Upper lobe of left lung (tissue), 6 donors: ENCODE measurements around the gene NKAIN2. TPM values are rescaled to one million over a fixed set of nuclear protein-coding genes. Genes with fewer than 3 reads are reported as not detected.

Experiments used
- ATAC-seq, 2 donors: fragments of 200-7000 bp; cut with Tn5 transposase; one replicate each; pipeline ENCODE4 v1.9.1; 2022; ENCODE audit warnings: mild to moderate bottlenecking in 2 of 2, moderate library complexity in 2 of 2; ENCODE audit not compliant: low FRiP score in 2 of 2
- DNase-seq, 2 donors: peaks; one replicate each; pipeline ENCODE4 v3.0.0-alpha.2; 2019 to 2020
- H3K27ac ChIP-seq, 4 donors: fragments of 200-600 bp; sonication (generic); one replicate each; pipeline ENCODE4 v1.5.1; 2016 to 2019
- H3K27me3 ChIP-seq, 4 donors: fragments of 200-600 bp; sonication (generic); one replicate each; pipeline ENCODE4 v1.5.1; 2017 to 2019
- H3K36me3 ChIP-seq, 4 donors: fragments of 200-600 bp; sonication (generic); one replicate each; pipeline ENCODE4 v1.5.1; 2016 to 2019
- H3K4me1 ChIP-seq, 4 donors: fragments of 200-600 bp; sonication (generic); one replicate each; pipeline ENCODE4 v1.5.1; 2018 to 2019
- H3K4me3 ChIP-seq, 4 donors: fragments of 200-600 bp; sonication (generic); one replicate each; pipeline ENCODE4 v1.5.1; 2017 to 2019; ENCODE audit warnings: mild to moderate bottlenecking in 2 of 4, moderate library complexity in 1 of 4
- H3K9me3 ChIP-seq, 4 donors: fragments of 200-600 bp; sonication (generic); one replicate each; pipeline ENCODE4 v1.5.1; 2018 to 2019
- EP300 ChIP-seq, 4 donors: sonication (generic); formaldehyde crosslinking; IDR thresholded peaks; one replicate each; pipeline ENCODE4 v1.5.1; 2017; ENCODE audit warnings: antibody characterized with exemption in 4 of 4, control low read depth in 2 of 4
- POLR2A ChIP-seq, 4 donors: fragments of 450-650 bp; IDR thresholded peaks; one replicate each; pipeline ENCODE4 v1.5.1; 2016 to 2017; ENCODE audit warnings: antibody characterized with exemption in 4 of 4, mild to moderate bottlenecking in 2 of 4
- POLR2AphosphoS5 ChIP-seq, 2 donors: sonication (generic); formaldehyde crosslinking; IDR thresholded peaks; one replicate each; pipeline ENCODE4 v1.5.1; 2017; ENCODE audit warnings: antibody characterized with exemption in 2 of 2
- WGBS, 2 donors: methylation state at CpG; one replicate each; pipeline ENCODE4 v1.1.5; 2017 to 2018; 5-methylcytosine and 5-hydroxymethylcytosine counted together
- total RNA-seq, 6 donors: library from RNA; depleted of rRNA in 4 of 6; stranded (reverse); fragments of >200 nt in 4 of 6; gene quantifications; one replicate each; pipeline versions ENCODE4 v1.1.0 to v1.2.1, GENCODE V29; 2016 to 2021
- TF ChIP-seq, protein P1 (sequence below), 6 experiments: fragments of 450-650 bp in 4 of 6; fragments of 200-600 bp in 2 of 6; sonication (generic) in 2 of 6; IDR thresholded peaks; one replicate each; pipeline ENCODE4 v1.5.1; 2016 to 2019; ENCODE audit warnings: antibody characterized with exemption in 6 of 6
- donor health status: DM: no; HTN: no; CAD: no; lungs with moderate emphysema.
- donor health status: DM: no; HTN: yes; CAD: no; lungs with severe emphysema.

The NKAIN2 gene
- total RNA-seq, 6 donors from 2014 or later = 0.13 to 0.20 TPM; not detected in 4

DNA sequence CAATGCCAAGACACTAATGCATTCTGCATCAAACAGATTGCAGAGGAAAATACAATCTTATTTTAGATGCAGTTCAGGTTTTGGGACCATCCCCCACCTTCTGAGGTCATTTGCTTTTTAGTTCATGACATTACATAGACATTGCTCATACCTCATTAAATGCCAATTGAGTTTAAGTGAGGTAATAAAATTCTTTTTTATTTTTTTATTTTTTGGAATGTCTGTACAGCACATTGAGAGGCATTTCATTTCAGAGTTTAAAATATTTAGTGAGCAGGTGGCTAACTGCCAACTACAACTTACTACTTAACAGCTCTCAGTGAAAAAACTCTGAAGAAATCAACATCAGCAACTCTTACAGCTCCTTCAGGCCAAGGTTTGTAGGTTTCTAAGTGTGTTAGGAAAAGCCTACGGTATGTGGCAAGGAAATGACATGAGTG is 676.3 kb downstream of the NKAIN2 start:
- WGBS, 2 donors = 28 to 43% methylated on average over 1 of the region's 1 CpG
- DNase-seq = no peak
- Histone ChIP-seq H3K27ac (no peak overlapping the region), H3K4me1 (no peaks in the 10 kb centered on the region), H3K36me3 (no peaks in the 10 kb centered on the region), H3K27me3 (no peaks in the 10 kb centered on the region), H3K9me3 (no peaks in the 10 kb centered on the region), H3K4me3 (no peak overlapping the region)
- no peak for ATAC-seq
- TF ChIP-seq, protein P1, sequence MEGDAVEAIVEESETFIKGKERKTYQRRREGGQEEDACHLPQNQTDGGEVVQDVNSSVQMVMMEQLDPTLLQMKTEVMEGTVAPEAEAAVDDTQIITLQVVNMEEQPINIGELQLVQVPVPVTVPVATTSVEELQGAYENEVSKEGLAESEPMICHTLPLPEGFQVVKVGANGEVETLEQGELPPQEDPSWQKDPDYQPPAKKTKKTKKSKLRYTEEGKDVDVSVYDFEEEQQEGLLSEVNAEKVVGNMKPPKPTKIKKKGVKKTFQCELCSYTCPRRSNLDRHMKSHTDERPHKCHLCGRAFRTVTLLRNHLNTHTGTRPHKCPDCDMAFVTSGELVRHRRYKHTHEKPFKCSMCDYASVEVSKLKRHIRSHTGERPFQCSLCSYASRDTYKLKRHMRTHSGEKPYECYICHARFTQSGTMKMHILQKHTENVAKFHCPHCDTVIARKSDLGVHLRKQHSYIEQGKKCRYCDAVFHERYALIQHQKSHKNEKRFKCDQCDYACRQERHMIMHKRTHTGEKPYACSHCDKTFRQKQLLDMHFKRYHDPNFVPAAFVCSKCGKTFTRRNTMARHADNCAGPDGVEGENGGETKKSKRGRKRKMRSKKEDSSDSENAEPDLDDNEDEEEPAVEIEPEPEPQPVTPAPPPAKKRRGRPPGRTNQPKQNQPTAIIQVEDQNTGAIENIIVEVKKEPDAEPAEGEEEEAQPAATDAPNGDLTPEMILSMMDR (IDR thresholded peaks at IDR 0.05) = no peak
- TF ChIP-seq POLR2A (IDR thresholded peaks at IDR 0.05) (no peak), POLR2AphosphoS5 (IDR thresholded peaks at IDR 0.05) (no peak), EP300 (IDR thresholded peaks at IDR 0.05) (no peak)

DNA sequence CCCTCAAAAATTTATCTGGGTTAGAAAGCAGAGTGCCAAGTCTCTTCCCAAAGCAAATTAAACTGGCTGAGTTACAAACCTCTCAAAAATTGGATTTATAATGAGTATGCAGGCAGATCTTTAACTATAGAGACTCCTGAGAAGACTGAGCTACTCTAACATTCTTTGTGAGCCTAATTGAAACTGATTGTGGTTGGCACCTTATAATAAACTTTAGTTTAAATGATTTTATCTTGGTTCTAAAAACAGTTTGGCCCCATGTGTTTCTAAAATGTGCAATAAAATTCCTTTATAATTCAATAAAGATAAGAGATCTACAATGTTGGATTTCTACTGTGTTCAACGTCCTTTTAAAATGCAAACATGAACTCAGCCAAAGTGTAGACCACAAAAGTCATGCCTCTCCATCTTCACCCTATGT is 678.4 kb downstream of the NKAIN2 start:
- DNase-seq (no peak), ATAC-seq (no peak)
- no peaks in the 10 kb centered on the region for H3K9me3 ChIP-seq
- no peaks in the 10 kb centered on the region for H3K36me3 ChIP-seq
- H3K27me3 ChIP-seq = no peaks in the 10 kb centered on the region
- no peak for TF ChIP-seq EP300 (IDR thresholded peaks at IDR 0.05)
- no peak for TF ChIP-seq POLR2A (IDR thresholded peaks at IDR 0.05)
- no peak for TF ChIP-seq POLR2AphosphoS5 (IDR thresholded peaks at IDR 0.05)
- TF ChIP-seq, protein P1 (IDR thresholded peaks at IDR 0.05) = no peak
- no peak overlapping the region for H3K27ac ChIP-seq
- WGBS, 2 donors = 34 to 46% methylated on average over 1 of the region's 1 CpG
- no peak overlapping the region for H3K4me3 ChIP-seq
- H3K4me1 ChIP-seq = no peaks in the 10 kb centered on the region

DNA sequence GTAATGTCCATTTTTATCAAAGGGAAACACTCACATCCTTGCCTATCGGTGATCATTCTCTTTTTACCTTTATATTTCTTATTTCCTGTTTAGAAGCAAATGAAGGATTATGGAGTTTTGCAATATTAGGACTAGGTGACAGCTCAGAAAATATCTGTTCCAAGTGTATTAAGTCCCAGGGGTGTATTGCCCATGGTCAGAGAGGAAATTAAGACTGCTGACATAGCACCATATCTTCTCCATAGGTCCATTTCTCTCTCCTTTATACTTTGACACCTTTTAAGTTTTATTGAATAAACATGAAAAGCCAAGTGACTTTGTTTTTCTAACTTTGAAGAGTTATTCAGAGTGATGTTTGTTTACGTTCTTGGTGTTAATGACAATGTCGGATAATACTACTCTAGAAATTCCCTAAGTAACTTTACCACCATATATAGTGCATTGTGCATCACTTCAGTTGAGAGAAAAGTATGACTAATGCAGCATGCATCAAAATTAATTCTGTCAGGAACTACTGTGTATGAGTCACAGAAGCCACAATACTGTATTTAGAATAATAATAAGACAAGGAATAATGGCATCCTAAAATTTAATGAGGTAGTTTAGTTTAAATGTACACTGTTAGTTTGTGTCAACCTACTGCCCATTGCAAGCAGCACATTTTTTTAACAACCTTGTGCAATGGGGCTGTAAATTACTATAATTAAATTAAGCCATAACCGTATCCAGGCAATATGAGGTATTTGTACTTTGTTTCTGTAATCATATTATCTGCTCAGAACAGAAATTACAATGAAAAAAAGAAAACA is 684.2 kb downstream of the NKAIN2 start:
- 79 to 86% methylated on average over 4 of the region's 4 CpGs for WGBS, 2 donors
- Histone ChIP-seq H3K27me3 (no peaks in the 10 kb centered on the region), H3K4me1 (no peaks in the 10 kb centered on the region), H3K36me3 (no peaks in the 10 kb centered on the region), H3K27ac (no peak overlapping the region), H3K9me3 (no peaks in the 10 kb centered on the region), H3K4me3 (no peak overlapping the region)
- no peak for DNase-seq
- TF ChIP-seq EP300 (IDR thresholded peaks at IDR 0.05) (no peak), POLR2AphosphoS5 (IDR thresholded peaks at IDR 0.05) (no peak), POLR2A (IDR thresholded peaks at IDR 0.05) (no peak)
- TF ChIP-seq, protein P1 (IDR thresholded peaks at IDR 0.05) = no peak
- no peak for ATAC-seq

DNA sequence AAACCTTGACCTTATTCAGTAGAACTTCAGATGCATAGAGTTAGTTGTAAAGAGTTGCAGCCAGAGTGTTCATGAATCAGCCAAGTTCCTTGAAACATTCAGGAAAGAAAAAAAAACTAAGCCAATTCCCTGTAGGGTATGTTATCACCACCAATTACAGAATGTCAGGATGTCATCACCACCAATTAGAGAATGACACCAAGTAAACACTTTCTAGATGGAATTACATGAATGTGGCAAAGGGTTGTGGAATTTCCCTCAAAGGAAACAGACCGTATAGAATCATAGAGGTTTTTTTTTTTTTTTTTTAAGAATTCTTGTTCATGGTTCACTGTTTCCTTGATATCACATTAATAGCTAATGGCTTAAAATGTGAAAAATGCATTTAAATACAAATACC is 686.5 kb downstream of the NKAIN2 start:
- Histone ChIP-seq H3K4me3 (no peak overlapping the region), H3K36me3 (no peaks in the 10 kb centered on the region), H3K4me1 (no peaks in the 10 kb centered on the region), H3K27me3 (no peaks in the 10 kb centered on the region), H3K9me3 (no peaks in the 10 kb centered on the region), H3K27ac (no peak overlapping the region)
- DNase-seq = no peak
- no peak for ATAC-seq
- WGBS, 2 donors = 37 to 57% methylated on average over 1 of the region's 1 CpG
- TF ChIP-seq EP300 (IDR thresholded peaks at IDR 0.05) (no peak), POLR2A (IDR thresholded peaks at IDR 0.05) (no peak), POLR2AphosphoS5 (IDR thresholded peaks at IDR 0.05) (no peak)
- TF ChIP-seq, protein P1 (IDR thresholded peaks at IDR 0.05) = no peak

DNA sequence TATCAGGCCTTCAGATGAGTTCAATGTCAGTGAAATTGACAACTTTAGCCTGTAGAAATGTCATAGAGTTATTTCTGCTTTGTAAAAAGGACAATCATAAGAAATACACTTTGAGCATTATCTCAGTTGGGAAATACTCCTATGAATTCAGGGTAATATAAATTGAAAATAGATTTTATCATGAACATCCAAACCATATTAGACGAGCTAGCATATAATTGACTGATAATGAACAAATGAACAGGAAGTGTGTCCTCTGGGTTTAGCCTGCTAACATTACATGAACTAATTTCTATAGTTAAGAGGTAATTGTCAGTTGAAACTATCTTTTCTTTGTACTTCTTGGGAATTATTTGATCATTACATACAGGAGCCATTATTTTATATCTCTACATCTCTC is 689.6 kb downstream of the NKAIN2 start:
- no peak for TF ChIP-seq EP300 (IDR thresholded peaks at IDR 0.05)
- no peak for TF ChIP-seq POLR2AphosphoS5 (IDR thresholded peaks at IDR 0.05)
- TF ChIP-seq, protein P1 (IDR thresholded peaks at IDR 0.05) = no peak
- TF ChIP-seq POLR2A (IDR thresholded peaks at IDR 0.05) = no peak
- DNase-seq = no peak
- no peaks in the 10 kb centered on the region for H3K9me3 ChIP-seq
- no peak overlapping the region for H3K4me3 ChIP-seq
- H3K27me3 ChIP-seq = no peaks in the 10 kb centered on the region
- 71 to 84% methylated on average over 1 of the region's 1 CpG for WGBS, 2 donors
- no peaks in the 10 kb centered on the region for H3K36me3 ChIP-seq
- no peak for ATAC-seq
- H3K27ac ChIP-seq = no peak overlapping the region
- no peaks in the 10 kb centered on the region for H3K4me1 ChIP-seq
